Aorta (tissue), 5 donors: ENCODE data around the gene PON1. TPM values are rescaled to one million over a fixed set of nuclear protein-coding genes. Genes with fewer than 3 reads are reported as not detected.

ENCODE experiments used
- ATAC-seq: fragments of 200-7000 bp; cut with Tn5 transposase; one replicate; pipeline ENCODE4 v1.9.1; 2022; ENCODE audit warnings: moderate library complexity; ENCODE audit not compliant: low FRiP score
- DNase-seq, 2 donors: peaks; one replicate each; pipeline ENCODE4 v3.0.0-alpha.2; 2020
- H3K27ac ChIP-seq, 2 donors: one replicate each; pipeline ENCODE4 v1.5.1; 2013; ENCODE audit warnings: low read length in 2 of 2, mild to moderate bottlenecking in 2 of 2, moderate library complexity in 2 of 2, control low read depth in 1 of 2, inconsistent platforms in 1 of 2, low read depth in 1 of 2
- H3K27me3 ChIP-seq, 2 donors: one replicate each; pipeline ENCODE4 v1.6.1; 2013; ENCODE audit warnings: control low read depth in 1 of 2, low read length in 1 of 2, mild to moderate bottlenecking in 1 of 2, moderate library complexity in 1 of 2; ENCODE audit not compliant: insufficient read depth in 2 of 2, control insufficient read depth in 1 of 2
- H3K36me3 ChIP-seq, 2 donors: one replicate each; pipeline ENCODE4 v1.6.1; 2013; ENCODE audit warnings: control low read depth in 1 of 2, low read length in 1 of 2, mild to moderate bottlenecking in 1 of 2; ENCODE audit not compliant: insufficient read depth in 2 of 2, control insufficient read depth in 1 of 2
- H3K4me1 ChIP-seq, 2 donors: one replicate each; pipeline ENCODE4 v1.6.1; 2013; ENCODE audit warnings: low read length in 2 of 2, control low read depth in 1 of 2, mild to moderate bottlenecking in 1 of 2, moderate library complexity in 1 of 2; ENCODE audit not compliant: insufficient read depth in 2 of 2, control insufficient read depth in 1 of 2
- H3K4me3 ChIP-seq, 2 donors: one replicate each; pipeline ENCODE4 v1.5.1; 2013; ENCODE audit warnings: low read length in 2 of 2, control low read depth in 1 of 2, mild to moderate bottlenecking in 1 of 2
- H3K9me3 ChIP-seq: one replicate; pipeline ENCODE4 v1.6.1; 2013; ENCODE audit warnings: mild to moderate bottlenecking, low read length; ENCODE audit not compliant: control insufficient read depth
- WGBS, 2 donors: extraction: QIAGEN DNeasy Blood & Tissue Kit; methylation state at CpG; one replicate each; pipeline ENCODE4 v1.1.7; 2013; 5-methylcytosine and 5-hydroxymethylcytosine counted together
- intact Hi-C, 2 donors: fragments of 100-400 bp; cut with DNase I; formaldehyde crosslinking; loops; one replicate each; pipeline versions ENCODE4 v1.14.2 to v1.15.0; 2022
- polyA plus RNA-seq, 2 donors: library from polyadenylated mRNA; stranded (reverse); fragments of 200-250 nt; gene quantifications; one replicate each; pipeline ENCODE4 v1.2.3, GENCODE V29; 2013
- total RNA-seq, 2 donors: library from RNA; stranded (reverse); fragmentation: NEBNext Ultra II Directional; extraction: Animal tissue kit (Norgen Biotek cat#: 25700); gene quantifications; one replicate each; pipeline ENCODE4 v1.2.1, GENCODE V29; 2021
- donor health status: healthy with polysubstance abuse.
- donor health status: Bipolar disorder and iron deficiency.
- donor health status: DM: no; HTN: no; CAD: no.
- donor health status: DM: no; HTN: no; CAD: no.
- donor health status: DM: yes; HTN: yes; CAD: no.

The PON1 gene
- total and polyA plus RNA-seq, 4 donors = not detected

GRCh38 chr7:95255691-95256090, 68.6 kb downstream of the PON1 start:
- H3K27ac ChIP-seq = no peak overlapping the region
- no peaks in the 10 kb centered on the region for H3K36me3 ChIP-seq
- ATAC-seq = no peak

GRCh38 chr7:95253986-95254385, 70.3 kb downstream of the PON1 start:
- Histone ChIP-seq H3K36me3 (no peaks in the 10 kb centered on the region), H3K4me1 (no peaks in the 10 kb centered on the region), H3K27me3 (no peaks in the 10 kb centered on the region), H3K27ac (no peak overlapping the region), H3K4me3 (no peak overlapping the region), H3K9me3 (no peaks in the 10 kb centered on the region)
- DNase-seq = no peak
- 92 to 99% methylated on average over 1 of the region's 1 CpG for whole genome bisulfite sequencing, 2 donors
- ATAC-seq = no peak
- intact Hi-C loops = no loop called here

More at GRCh38 chr7:95255691-95256090, 68.6 kb downstream of the PON1 start:
- Histone ChIP-seq H3K4me1 (no peaks in the 10 kb centered on the region), H3K4me3 (no peak overlapping the region), H3K9me3 (no peaks in the 10 kb centered on the region), H3K27me3 (no peaks in the 10 kb centered on the region)
- intact Hi-C loops = no loop called here
- no peak for DNase-seq

GRCh38 chr7:95251966-95252365, 72.4 kb downstream of the PON1 start:
- Histone ChIP-seq H3K36me3 (no peaks in the 10 kb centered on the region), H3K27me3 (no peaks in the 10 kb centered on the region), H3K27ac (no peak overlapping the region), H3K4me3 (no peak overlapping the region), H3K9me3 (no peaks in the 10 kb centered on the region), H3K4me1 (no peaks in the 10 kb centered on the region)
- intact Hi-C loops = no loop called here
- DNase-seq (no peak), ATAC-seq (no peak)
- WGBS, 2 donors = 70 to 79% methylated on average over 1 of the region's 1 CpG

DNA sequence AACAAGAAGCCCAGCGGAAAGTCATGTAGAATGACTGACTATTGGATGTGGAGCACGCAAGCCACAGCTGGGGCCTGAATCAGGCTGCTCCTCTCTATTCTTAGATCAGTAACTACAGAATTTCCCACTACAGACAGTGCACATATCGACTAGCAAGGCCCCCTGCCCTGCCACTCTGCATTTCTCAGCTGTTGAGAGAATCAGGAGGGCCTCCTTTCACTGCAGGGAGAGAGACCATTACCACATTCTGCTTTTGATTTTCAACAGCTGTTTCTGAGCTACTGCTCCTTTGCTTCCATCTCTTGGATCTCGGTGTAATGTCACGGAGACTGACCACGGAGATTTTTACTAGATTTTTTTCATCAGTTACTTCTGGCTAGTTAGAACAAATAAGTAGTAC, 73.8 kb downstream of the PON1 start:
- no peaks in the 10 kb centered on the region for H3K27me3 ChIP-seq
- H3K36me3 ChIP-seq = no peaks in the 10 kb centered on the region
- H3K9me3 ChIP-seq = no peaks in the 10 kb centered on the region
- no peak for DNase-seq
- 74 to 81% methylated on average over 6 of the region's 6 CpGs for WGBS, 2 donors
- H3K27ac ChIP-seq = no peak overlapping the region
- no peak overlapping the region for H3K4me3 ChIP-seq
- intact Hi-C loops = no loop called here
- no peak for ATAC-seq
- H3K4me1 ChIP-seq = no peaks in the 10 kb centered on the region

Other genes starting within 250 kb of the PON1 start
- 1 to 10 TPM in 1 of 2 donors, under 1 TPM in 1; 0.55 to 5.5 TPM for gene PON3, start 71.8 kb upstream of the PON1 start, total RNA-seq
- 1 to 10 TPM in 1 of 2 donors, not detected in 1; 2.5 TPM for gene PON3, start 71.8 kb upstream of the PON1 start, polyA plus RNA-seq
- 10 to 100 TPM; 44.3 to 59.4 TPM for gene PON2, start 110.5 kb upstream of the PON1 start, total RNA-seq
- gene PON2, start 110.5 kb upstream of the PON1 start, polyA plus RNA-seq = 10 to 100 TPM; 27.9 to 60.3 TPM
- not detected for gene ASB4, start 161.4 kb upstream of the PON1 start, total RNA-seq
- not detected for gene ASB4, start 161.4 kb upstream of the PON1 start, polyA plus RNA-seq